HG02840 (cell line): ENCODE results near the gene TIMM13.
A peak's percentile ranks its signal among the peaks of the same experiment; 100 is the strongest.

Experiments
- ATAC-seq: cut with Tn5 transposase; IDR thresholded peaks from one replicate; pipeline ENCODE4 v1.9.1; 2021; ENCODE audit warnings: mild to moderate bottlenecking, moderate library complexity, moderate number of reproducible peaks; ENCODE audit not compliant: unreplicated experiment, low FRiP score

TIMM13 gene

DNA sequence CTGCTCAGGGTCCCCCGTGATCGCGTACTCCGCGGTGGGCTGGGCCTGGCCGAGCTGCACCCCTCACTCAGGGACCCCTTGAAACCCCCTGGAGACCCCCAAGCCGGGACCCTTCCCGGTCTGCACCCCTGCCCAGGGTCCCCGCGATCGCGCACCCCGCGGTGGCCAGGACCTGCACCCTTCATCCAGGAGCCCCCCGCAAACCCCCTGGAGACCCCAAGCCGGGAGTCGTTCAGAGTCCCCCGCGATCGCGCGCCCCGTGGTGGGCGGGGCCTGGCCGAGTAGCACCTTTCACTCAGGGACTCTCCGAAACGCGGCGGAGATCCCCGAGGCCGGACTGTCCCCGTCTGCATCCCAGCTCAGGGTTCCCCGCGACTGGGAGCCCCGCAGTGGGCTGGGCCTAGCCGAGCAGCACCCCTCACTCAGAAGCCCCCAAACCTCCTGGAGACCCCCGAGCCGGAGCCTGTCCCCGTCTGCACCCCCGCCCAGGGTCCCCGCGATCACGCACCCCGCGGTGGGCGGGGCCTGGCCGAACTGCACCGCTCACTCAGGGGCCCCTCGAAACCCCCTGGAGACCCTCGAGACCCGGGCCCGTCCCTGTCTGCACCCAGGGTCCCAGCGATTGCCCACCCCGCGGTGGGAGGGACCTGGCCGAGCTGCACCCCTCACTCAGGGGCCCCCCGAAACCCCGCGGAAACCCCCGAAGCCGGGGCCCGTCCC lies 28.6 kb upstream of the TIMM13 start:
- peak; percentile 23 for ATAC-seq

GRCh38 chr19:2454962-2455850 lies 27.8 kb upstream of the TIMM13 start:
- no peak for ATAC-seq

GRCh38 chr19:2454199-2454961 lies 27.0 kb upstream of the TIMM13 start:
- ATAC-seq: no peak

DNA sequence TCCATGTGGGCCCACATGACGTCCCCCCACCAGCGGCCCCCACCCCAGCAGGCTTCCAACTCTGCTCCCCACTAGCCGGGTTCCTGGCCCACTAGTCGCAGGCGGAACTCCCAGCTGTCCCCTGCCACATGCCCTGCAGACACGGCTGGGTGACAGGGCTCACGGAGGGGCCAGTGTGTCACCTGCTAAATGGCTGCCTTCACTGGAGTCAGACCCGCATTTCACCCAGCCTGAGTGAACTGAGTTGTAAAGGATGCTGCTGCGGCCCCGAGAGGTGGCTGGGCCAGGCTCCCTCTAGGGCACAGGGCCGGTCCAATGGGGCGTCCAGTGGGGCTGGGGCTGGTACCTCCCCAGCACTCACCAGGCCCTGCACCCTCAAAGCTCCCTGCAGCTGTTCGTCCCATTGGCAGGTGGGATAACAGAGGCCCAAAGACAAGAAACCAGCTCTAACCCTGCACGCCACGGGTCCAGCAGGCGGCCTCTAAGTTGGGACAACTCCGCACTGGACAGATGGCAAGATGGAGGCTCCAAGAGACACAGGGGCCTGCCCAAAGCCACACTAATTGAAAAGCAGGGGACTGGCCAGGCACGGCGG lies 26.1 kb upstream of the TIMM13 start:
- no peak for ATAC-seq

- no peak for ATAC-seq
Observed at GRCh38 chr19:2451741-2452140, 24.4 kb upstream of the TIMM13 start.

- no peak for ATAC-seq
Observed at GRCh38 chr19:2451138-2451537, 23.8 kb upstream of the TIMM13 start.

DNA sequence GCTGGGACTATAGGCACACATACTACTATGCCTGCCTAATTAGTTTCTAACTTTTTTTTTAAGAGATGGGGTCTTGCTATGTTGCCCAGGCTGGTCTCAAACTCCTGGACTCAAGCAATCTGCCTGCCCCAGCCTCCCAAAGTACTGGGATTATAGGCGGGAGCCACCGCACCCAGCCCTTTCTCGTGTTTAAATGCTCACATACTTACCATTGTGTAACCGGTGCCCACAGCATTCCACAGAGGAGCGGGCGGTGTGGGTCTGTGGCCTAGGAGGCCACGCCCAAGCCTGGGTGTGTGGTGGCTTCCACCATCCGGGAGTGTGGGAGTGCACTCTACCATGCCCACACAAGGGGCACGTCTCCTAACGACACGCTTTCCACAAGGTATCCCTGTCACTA lies 21.6 kb upstream of the TIMM13 start:
- no peak for ATAC-seq

- no peak for ATAC-seq
Observed at GRCh38 chr19:2446381-2446780, 19.0 kb upstream of the TIMM13 start.

DNA sequence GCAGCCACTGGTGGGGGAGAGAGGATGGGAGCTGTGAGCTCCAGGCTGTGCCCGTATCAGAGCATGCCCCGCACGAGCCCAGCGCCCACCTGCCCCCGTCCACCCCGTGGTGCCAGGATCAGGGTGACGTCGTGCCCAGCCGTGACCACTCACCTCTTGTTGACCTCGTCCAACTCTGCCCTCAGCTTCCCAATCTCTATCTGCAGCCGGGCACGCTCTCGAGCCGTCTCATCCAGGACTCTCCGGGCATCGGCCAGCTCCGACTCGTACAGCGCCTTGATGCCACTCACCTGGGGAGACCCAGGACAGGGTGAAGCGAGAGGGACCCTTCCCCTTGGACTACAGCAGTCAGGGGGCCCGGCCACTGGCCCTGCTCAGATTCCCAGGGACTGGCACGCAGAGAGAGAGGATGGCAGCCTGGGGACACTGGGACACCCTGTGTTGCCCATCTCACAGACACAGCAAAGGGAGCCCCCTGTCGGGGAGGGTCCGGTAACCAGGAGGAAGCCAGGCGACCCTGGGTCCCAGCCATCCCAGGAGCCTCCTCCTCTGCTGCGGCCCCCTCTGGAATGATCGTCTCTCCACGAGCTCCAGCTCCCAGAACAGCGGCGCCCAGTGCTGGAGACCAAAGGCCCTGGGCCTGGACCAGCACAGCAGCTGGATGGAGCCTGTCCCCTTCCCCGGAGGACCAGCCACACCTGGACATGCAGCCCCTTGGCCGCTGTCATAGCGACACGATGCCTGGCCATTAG lies 17.0 kb upstream of the TIMM13 start:
- no peak for ATAC-seq

DNA sequence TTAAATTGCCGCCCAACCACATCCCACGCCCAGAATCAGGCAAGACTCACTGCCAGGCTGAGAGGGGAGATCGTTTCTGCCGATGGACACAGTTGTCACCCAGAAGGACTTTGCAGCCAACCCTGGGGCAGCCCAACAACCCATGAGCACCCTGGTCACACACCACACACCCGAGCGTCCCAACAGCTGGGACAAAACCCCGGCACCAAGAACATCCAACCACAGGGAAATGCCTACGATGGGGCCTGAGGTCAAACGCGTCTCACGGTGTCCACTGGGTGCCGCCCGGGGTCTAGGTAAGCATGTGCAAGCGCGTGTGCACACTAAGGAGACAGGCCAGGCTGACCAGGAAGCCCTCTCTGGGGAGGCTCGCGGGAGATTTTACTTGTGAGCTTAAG lies 16.4 kb upstream of the TIMM13 start:
- no peak for ATAC-seq

DNA sequence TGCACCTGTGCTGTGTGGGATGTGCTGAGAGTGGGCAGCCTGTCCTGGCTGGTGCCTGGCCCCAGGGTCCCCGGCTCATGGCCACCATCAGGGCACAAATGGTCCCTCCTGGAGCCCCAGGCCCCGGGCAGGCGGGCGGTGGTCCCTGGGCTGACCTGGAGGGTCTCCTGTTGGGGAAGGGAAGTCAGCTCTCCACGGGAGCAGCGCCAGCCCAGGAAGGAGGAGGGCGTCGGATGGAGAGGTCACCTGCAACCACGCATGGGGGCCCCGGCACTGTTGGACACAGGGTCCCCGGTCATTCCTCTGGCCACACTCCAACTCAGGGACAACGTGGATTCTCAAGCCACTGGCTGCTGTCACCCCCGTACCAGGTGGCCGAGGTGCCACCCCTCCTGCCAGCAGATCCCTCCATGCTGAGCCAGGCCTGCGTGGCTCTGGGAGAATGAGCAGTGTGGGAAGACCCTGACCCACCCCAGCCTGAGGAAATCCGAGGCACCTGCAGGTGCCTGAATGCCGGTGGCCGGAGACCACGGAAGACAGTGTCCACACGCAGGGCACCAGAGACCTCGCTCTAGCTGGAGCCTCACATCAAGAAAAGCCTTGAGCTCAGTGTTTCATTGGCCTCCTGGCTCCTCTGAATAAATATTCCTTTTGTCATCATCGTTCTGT lies 15.9 kb upstream of the TIMM13 start:
- no peak for ATAC-seq

GRCh38 chr19:2441096-2441752 lies 13.8 kb upstream of the TIMM13 start:
- ATAC-seq: no peak

GRCh38 chr19:2440515-2440914 lies 13.1 kb upstream of the TIMM13 start:
- no peak for ATAC-seq

GRCh38 chr19:2438178-2438577 lies 10.8 kb upstream of the TIMM13 start:
- ATAC-seq: no peak

DNA sequence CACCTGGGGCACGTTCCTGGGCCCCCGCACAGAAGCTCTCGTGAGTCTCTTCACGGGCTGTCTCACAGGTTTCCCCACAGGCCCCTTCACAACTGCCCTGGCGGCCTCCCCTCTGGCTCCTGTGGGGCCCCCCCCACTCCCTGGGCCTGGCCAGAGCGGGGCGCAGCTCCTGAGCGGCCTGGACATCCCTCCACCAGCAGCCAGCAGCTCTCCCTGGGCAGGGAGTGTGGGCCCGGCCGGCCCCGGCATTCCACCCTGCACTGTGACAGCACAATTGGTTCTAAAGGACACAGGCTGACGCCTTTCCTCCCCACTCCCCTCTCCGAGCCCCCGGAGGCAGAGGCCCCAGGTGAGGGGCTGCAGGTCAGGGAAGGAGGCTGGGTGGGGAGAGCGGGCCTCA lies 9.5 kb upstream of the TIMM13 start:
- ATAC-seq: no peak

DNA sequence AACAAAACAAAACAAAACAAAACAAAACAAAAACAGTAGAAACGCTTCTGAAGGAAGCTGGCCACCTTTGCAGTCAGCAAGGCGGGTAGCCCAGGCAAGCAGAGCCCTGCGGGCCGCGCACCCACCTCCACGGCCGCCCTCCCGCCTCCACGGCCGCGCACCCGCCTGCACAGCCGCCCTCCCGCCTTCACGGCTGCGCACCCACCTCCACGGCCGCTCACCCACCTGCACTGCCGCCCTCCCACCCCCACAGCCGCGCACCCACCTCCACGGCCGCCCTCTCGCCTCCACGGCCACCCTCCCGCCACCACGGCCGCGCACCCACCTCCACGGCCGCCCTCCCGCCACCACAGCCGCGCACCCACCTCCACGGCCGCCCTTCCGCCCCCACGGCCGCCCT lies 9.0 kb upstream of the TIMM13 start:
- ATAC-seq: no peak

- ATAC-seq: no peak
Observed at GRCh38 chr19:2434721-2435265, 7.4 kb upstream of the TIMM13 start.

DNA sequence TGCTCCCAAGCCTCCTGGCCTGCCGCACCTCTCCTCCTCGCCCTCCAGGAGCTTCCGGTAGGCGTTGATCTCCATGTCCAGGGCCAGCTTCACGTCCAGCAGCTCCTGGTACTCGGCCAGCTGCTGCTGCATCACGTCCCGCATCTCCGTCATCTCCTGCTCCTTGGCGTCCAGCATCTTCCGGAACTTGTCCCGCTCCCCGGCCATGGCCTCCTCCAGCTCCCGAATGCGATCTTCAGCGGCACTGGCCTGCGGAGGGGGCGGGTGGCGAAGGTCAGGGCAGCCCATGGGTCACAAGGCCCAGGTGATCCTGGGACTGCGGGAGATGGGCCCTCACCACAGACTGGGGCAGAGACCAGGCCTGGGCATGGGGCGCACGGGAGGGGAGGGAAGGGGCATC lies 6.9 kb upstream of the TIMM13 start:
- ATAC-seq: no peak

DNA sequence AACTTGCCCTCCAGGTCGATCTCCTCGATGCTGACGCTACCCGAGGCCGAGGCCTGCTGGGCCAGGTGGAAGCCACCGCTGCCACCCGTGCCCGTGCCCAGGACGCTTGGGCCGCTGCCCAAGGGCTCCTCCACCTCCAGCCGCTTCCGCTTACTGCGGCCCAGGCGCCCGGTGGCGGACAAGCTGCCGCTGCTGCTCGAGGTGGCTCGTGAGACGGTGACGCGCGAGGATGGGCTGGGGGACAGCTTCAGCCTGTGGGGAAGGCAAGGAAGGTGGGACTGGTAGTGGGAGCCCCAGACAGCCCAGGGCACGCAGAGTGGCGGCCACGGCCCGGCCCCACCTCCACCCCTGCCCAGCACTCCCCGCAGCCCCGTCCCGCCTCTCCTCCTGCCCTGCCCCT lies 6.5 kb upstream of the TIMM13 start:
- ATAC-seq: no peak
